Stimulated activated CD4-positive, alpha-beta T cell treated with anti-CD3 and anti-CD28 coated beads, TNF-alpha, amount 100 ng/mL, for 1 hour (primary cell): Measurements from ENCODE around the gene BNIPL.
A peak's percentile ranks its signal among the peaks of the same experiment; 100 is the strongest.

Experiments used
- DNase-seq, 3 donors: peaks; one replicate each; pipeline ENCODE4 v3.0.0-alpha.2; 2020; ENCODE audit warnings: low read depth in 3 of 3, low spot score in 1 of 3

Gene BNIPL

GRCh38 chr1:151056149-151056548, 19.8 kb downstream of the BNIPL start:
- DNase-seq = no peak

GRCh38 chr1:151058692-151059091, 22.3 kb downstream of the BNIPL start:
- DNase-seq = no peak

GRCh38 chr1:151059109-151060006, 23.0 kb downstream of the BNIPL start, which contains the start of gene CDC42SE1:
Gene CDC42SE1, minus strand, starts transcription at chr1:151059622. Its CDS starts 3,892 bp downstream, at chr1:151055730.
- DNase-seq = peak; percentile 62 to 68 (median 67)

GRCh38 chr1:151060007-151060656, 23.7 kb downstream of the BNIPL start, which contains the start of gene MLLT11:
Gene MLLT11, plus strand, starts transcription at chr1:151060397. Its CDS starts 6,828 bp downstream, at chr1:151067225.
- DNase-seq = no peak

GRCh38 chr1:151060657-151061421, 24.5 kb downstream of the BNIPL start:
- no peak for DNase-seq

GRCh38 chr1:151061704-151062103, 25.3 kb downstream of the BNIPL start:
- no peak for DNase-seq

GRCh38 chr1:151062741-151063371, 26.5 kb downstream of the BNIPL start:
- no peak for DNase-seq

- DNase-seq = no peak
Measured at GRCh38 chr1:151065089-151065645, 28.8 kb downstream of the BNIPL start.

GRCh38 chr1:151067185-151067584, 30.8 kb downstream of the BNIPL start:
- DNase-seq = no peak

- DNase-seq = no peak
Measured at GRCh38 chr1:151069103-151069486, 32.7 kb downstream of the BNIPL start.

GRCh38 chr1:151070474-151071276, 34.3 kb downstream of the BNIPL start, which contains the start of gene GABPB2:
Gene GABPB2, plus strand, starts transcription at chr1:151070761. Its CDS starts 17,429 bp downstream, at chr1:151088190.
- DNase-seq = peak; percentile 60 to 80 (median 69)

- DNase-seq = no peak
Measured at GRCh38 chr1:151072224-151072623, 35.8 kb downstream of the BNIPL start.

GRCh38 chr1:151085953-151086559, 49.7 kb downstream of the BNIPL start:
- no peak for DNase-seq
